ENCODE results near the gene SCAP.

DNA sequence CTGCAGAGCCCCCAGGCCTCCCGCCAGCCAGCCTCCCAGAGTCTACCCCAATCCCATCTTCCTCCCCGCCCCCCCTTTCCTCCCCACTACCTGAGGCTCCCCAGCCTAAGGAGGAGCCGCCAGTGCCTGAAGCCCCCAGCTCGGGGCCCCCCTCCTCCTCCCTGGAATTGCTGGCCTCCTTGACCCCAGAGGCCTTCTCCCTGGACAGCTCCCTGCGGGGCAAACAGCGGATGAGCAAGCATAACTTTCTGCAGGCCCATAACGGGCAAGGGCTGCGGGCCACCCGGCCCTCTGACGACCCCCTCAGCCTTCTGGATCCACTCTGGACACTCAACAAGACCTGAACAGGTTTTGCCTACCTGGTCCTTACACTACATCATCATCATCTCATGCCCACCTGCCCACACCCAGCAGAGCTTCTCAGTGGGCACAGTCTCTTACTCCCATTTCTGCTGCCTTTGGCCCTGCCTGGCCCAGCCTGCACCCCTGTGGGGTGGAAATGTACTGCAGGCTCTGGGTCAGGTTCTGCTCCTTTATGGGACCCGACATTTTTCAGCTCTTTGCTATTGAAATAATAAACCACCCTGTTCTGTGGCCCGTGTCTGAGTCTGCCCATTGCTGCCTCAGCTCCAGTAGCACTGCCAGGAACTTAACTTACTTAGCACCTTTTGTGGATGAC lies 62.8 kb downstream of the SCAP start:
- TF ChIP-seq POLR2A (IDR thresholded peaks at IDR 0.05) (no peak), CTCF (IDR thresholded peaks at IDR 0.05) (no peak)

Measured in vagina (tissue), 2 donors.